B cell (primary cell): ENCODE data around the gene VAMP8. TPM values are rescaled to one million over a fixed set of nuclear protein-coding genes. Genes with fewer than 3 reads are reported as not detected.

Source experiments
- ATAC-seq: fragments of 200-7000 bp; cut with Tn5 transposase; one replicate; pipeline ENCODE4 v1.10.0; 2021; ENCODE audit warnings: low read depth, mild to moderate bottlenecking, moderate number of reproducible peaks, moderate library complexity
- CTCF ChIA-PET: fragments of 350-600 bp; sonication (Branson Sonifier 250); formaldehyde crosslinking; loops from one replicate; lab custom pipeline; 2021; ENCODE audit warnings: antibody characterized with exemption, inconsistent platforms; lab: Charles Lee
- POLR2A ChIA-PET: fragments of 350-600 bp; sonication (Branson Sonifier 250); formaldehyde crosslinking; loops from one replicate; lab custom pipeline; 2021; ENCODE audit warnings: antibody characterized with exemption; lab: Charles Lee
- DNase-seq: peaks from one replicate; pipeline ENCODE4 v3.0.0; 2013
- H2AFZ ChIP-seq: 2 replicates; pipeline ENCODE4 v1.6.1; 2012; ENCODE audit warnings: mild to moderate bottlenecking, low read depth, low read length; ENCODE audit not compliant: insufficient read depth, poor library complexity, severe bottlenecking
- H3K27ac ChIP-seq, 2 donors: 1 replicate in 1 of 2; 2 replicates in 1 of 2; pipeline ENCODE4 v1.5.1; 2012 to 2013; ENCODE audit warnings: low read length in 2 of 2, mild to moderate bottlenecking in 2 of 2, moderate library complexity in 1 of 2
- H3K27me3 ChIP-seq, 4 experiments: fragments of 200-600 bp in 1 of 4; sonication (generic) in 1 of 4; replicated peaks in 1 of 4; 1 replicate in 2 of 4; 2 replicates in 2 of 4; pipeline versions ENCODE4 v1.6.1 to v1.7.0; 2013 to 2016; ENCODE audit warnings: low read length in 3 of 4, mild to moderate bottlenecking in 2 of 4, mixed read lengths in 1 of 4, moderate library complexity in 1 of 4; ENCODE audit not compliant: insufficient read depth in 4 of 4, control insufficient read depth in 3 of 4; ENCODE audit errors: control extremely low read depth in 1 of 4
- H3K36me3 ChIP-seq, 2 experiments: replicated peaks in 1 of 2; 1 replicate in 1 of 2; 2 replicates in 1 of 2; pipeline versions ENCODE4 v1.6.1 to v1.7.1; 2013; ENCODE audit warnings: low read length in 1 of 2; ENCODE audit not compliant: insufficient read depth in 2 of 2, control insufficient read depth in 1 of 2; ENCODE audit errors: control extremely low read depth in 1 of 2, extremely low read depth in 1 of 2
- H3K4me1 ChIP-seq, 2 donors: fragments of 200-600 bp in 1 of 2; sonication (generic) in 1 of 2; 1 replicate in 1 of 2; 2 replicates in 1 of 2; pipeline versions ENCODE4 v1.5.1 to v1.6.1; 2013 to 2017; ENCODE audit warnings: low read length in 2 of 2; ENCODE audit not compliant: control insufficient read depth in 2 of 2, insufficient read depth in 2 of 2
- H3K4me2 ChIP-seq: replicated peaks from 2 replicates; pipeline ENCODE3; 2012; ENCODE audit warnings: mild to moderate bottlenecking, low read depth, low read length; ENCODE audit not compliant: poor library complexity, severe bottlenecking
- H3K4me3 ChIP-seq, 5 experiments: fragments of 200-600 bp in 1 of 5; sonication (generic) in 1 of 5; 1 replicate in 3 of 5; 2 replicates in 2 of 5; pipeline versions ENCODE4 v1.5.1 to v1.7.0; 2011 to 2016; ENCODE audit warnings: low read length in 4 of 5, mild to moderate bottlenecking in 4 of 5, low read depth in 2 of 5, control low read depth in 1 of 5, moderate library complexity in 1 of 5; ENCODE audit not compliant: insufficient read depth in 1 of 5; ENCODE audit errors: control extremely low read depth in 1 of 5, extremely low read depth in 1 of 5
- H3K79me2 ChIP-seq: fragments of 200-600 bp; sonication (generic); one replicate; pipeline ENCODE4 v1.6.0; 2016; ENCODE audit warnings: low read length; ENCODE audit not compliant: control insufficient read depth, insufficient read depth
- H3K9ac ChIP-seq: fragments of 200-600 bp; sonication (generic); 2 replicates; pipeline ENCODE4 v1.6.1; 2017; ENCODE audit warnings: mild to moderate bottlenecking, low read length, moderate library complexity
- H3K9me3 ChIP-seq, 3 donors: one replicate each; pipeline versions ENCODE4 v1.6.1 to v1.7.1; 2013; ENCODE audit warnings: low read length in 2 of 3; ENCODE audit not compliant: control insufficient read depth in 2 of 3, insufficient read depth in 1 of 3; ENCODE audit errors: control extremely low read depth in 1 of 3
- H4K20me1 ChIP-seq: 2 replicates; pipeline ENCODE4 v1.6.0; 2012; ENCODE audit warnings: mild to moderate bottlenecking, low read length; ENCODE audit not compliant: insufficient read depth, control insufficient read depth, poor library complexity, severe bottlenecking
- H3K27ac Mint-ChIP-seq: one replicate; pipeline ENCODE4 v1.8.0; 2021; ENCODE audit warnings: mixed read lengths
- H3K27me3 Mint-ChIP-seq: one replicate; pipeline ENCODE4 v1.8.0; 2021; ENCODE audit warnings: mixed read lengths
- H3K4me1 Mint-ChIP-seq: one replicate; pipeline ENCODE4 v1.8.0; 2021; ENCODE audit warnings: mixed read lengths
- H3K4me3 Mint-ChIP-seq: one replicate; pipeline ENCODE4 v1.8.0; 2021; ENCODE audit warnings: mixed read lengths
- H3K9me3 Mint-ChIP-seq: one replicate; pipeline ENCODE4 v1.8.0; 2022; ENCODE audit warnings: mixed read lengths; ENCODE audit not compliant: insufficient read depth
- EZH2 ChIP-seq: IDR thresholded peaks from 2 replicates; pipeline ENCODE4 v1.6.1; 2012; ENCODE audit warnings: borderline replicate concordance, low read depth, mild to moderate bottlenecking, moderate library complexity, low read length; ENCODE audit not compliant: insufficient read depth, poor library complexity, severe bottlenecking
- WGBS: methylation state at CpG from one replicate; pipeline ENCODE4 v1.1.5; 2013; ENCODE audit warnings: missing lambda C conversion rate; ENCODE audit not compliant: insufficient coverage; 5-methylcytosine and 5-hydroxymethylcytosine counted together
- intact Hi-C: fragments of 100-400 bp; cut with micrococcal nuclease; formaldehyde crosslinking; loops from one replicate; pipeline ENCODE4 v1.10.0; 2022
- polyA plus RNA-seq: library from polyadenylated mRNA; depleted of rRNA; stranded (reverse); fragments of >200 nt; gene quantifications from 2 replicates; pipeline ENCODE4 v1.2.3, GENCODE V29; 2012
- total RNA-seq, 2 donors: library from RNA; stranded (reverse); fragments of 120-200 nt in 1 of 2; gene quantifications; 1 replicate in 1 of 2; 2 replicates in 1 of 2; pipeline versions ENCODE4 v1.2.3 to v1.2.4, GENCODE V29; 2013 to 2022
- TF ChIP-seq, protein P1 (sequence below): fragments of 200-600 bp; IDR thresholded peaks from one replicate; pipeline ENCODE4 v1.8.0; 2022; ENCODE audit warnings: antibody characterized with exemption, mild to moderate bottlenecking

VAMP8 gene
- total and polyA plus RNA-seq, 2 donors (not counting 1 experiment from before 2014, with no cell fraction given) = 68.7 to 73.8 TPM

DNA sequence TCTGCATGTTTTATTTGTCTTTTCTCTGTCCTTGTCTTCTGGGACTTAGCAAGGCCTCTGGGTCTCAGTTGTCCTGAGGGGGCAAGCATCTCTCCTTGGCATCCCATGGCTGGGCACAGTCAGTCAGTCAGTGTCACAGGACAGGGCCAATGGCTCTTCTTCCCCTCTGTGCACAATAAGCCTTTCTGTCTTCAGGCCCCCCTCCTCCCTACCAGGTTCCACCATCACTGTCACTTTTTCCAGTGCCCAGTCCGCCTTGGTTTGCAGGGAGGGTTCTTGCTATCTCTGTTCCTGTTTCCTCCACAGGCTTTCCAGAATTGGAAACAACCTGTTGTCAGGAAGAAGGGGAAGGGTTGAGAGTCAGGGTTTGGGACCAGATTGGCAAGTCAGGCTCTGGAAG lies 5.1 kb downstream of the VAMP8 start:
- ChIA-PET POLR2A (interaction anchor here (1.4 to 1.5 kb wide), 2 partner anchors 13 to 21 kb away, joined by 3 to 15 read pairs; partner anchors contain the start of genes GGCX and RNF181), CTCF (no interaction called here)
- no peak overlapping the region for H2AFZ ChIP-seq
- no peak for ATAC-seq
- H3K4me3 ChIP-seq = no peak overlapping the region
- Mint-ChIP-seq H3K4me3 (peak overlapping the region; percentile 71), H3K27ac (peak overlapping the region; percentile 46), H3K27me3 (no peaks in the 10 kb centered on the region), H3K9me3 (no peaks in the 10 kb centered on the region), H3K4me1 (peaks cover 61% of the 10 kb centered on the region)
- TF ChIP-seq, protein P1, sequence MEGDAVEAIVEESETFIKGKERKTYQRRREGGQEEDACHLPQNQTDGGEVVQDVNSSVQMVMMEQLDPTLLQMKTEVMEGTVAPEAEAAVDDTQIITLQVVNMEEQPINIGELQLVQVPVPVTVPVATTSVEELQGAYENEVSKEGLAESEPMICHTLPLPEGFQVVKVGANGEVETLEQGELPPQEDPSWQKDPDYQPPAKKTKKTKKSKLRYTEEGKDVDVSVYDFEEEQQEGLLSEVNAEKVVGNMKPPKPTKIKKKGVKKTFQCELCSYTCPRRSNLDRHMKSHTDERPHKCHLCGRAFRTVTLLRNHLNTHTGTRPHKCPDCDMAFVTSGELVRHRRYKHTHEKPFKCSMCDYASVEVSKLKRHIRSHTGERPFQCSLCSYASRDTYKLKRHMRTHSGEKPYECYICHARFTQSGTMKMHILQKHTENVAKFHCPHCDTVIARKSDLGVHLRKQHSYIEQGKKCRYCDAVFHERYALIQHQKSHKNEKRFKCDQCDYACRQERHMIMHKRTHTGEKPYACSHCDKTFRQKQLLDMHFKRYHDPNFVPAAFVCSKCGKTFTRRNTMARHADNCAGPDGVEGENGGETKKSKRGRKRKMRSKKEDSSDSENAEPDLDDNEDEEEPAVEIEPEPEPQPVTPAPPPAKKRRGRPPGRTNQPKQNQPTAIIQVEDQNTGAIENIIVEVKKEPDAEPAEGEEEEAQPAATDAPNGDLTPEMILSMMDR = no peak
- no peak for TF ChIP-seq EZH2
- no peak for DNase-seq
- no peak overlapping the region for H3K4me2 ChIP-seq
- H3K27ac ChIP-seq = no peak overlapping the region
- peaks cover 7% of the 10 kb centered on the region for H4K20me1 ChIP-seq
- H3K27me3 ChIP-seq = no peaks in the 10 kb centered on the region
- no CpG with 5 or more reads among the region's 1 CpG for WGBS
- intact Hi-C loops = no loop called here
- peaks cover 50% of the 10 kb centered on the region for H3K79me2 ChIP-seq
- peaks cover 0 to 23% of the 10 kb centered on the region in 2 experiments for H3K36me3 ChIP-seq
- peaks cover 37 to 57% of the 10 kb centered on the region in 2 donors for H3K4me1 ChIP-seq
- no peaks in the 10 kb centered on the region for H3K9me3 ChIP-seq
- H3K9ac ChIP-seq = no peak overlapping the region

DNA sequence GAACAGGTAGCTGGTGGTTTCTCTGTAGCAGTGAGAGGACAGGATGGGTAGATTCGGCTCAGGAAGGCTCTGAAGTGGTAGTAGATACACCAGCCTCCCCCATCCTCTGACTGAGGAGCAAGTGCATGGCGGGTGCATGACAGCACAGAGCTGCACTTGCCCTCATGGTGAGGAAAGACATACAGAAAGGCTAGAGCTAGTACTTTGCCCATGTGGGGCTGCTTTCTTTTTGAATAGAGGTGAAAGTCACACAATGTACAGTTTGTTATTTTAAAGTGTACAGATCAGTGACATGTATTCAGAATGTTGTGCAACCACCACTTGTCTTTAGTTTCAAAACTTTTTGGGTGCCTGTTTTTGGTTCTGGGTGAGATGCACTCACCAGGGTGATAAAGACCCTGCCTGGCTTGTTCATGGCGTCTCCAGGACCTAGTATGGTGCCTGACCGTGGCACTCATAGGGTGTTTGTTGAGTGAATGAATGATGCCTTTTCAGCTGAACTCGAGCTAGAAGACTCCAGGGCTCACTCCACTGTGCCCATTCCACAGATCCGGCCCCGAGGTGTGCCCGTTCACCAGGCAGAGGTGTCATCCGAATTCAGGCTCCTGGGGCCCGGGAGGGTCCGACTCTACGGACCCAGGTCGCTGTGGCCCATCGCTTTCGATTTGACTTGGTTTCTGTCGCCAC lies 6.4 kb downstream of the VAMP8 start:
- Histone ChIP-seq H3K4me2 (peak overlapping the region; percentile 89), H3K27ac (peak overlapping the region in 1 of 2 donors; percentile 64), H3K36me3 (peaks cover 0 to 23% of the 10 kb centered on the region in 2 experiments), H3K4me1 (peaks cover 37 to 54% of the 10 kb centered on the region in 2 donors), H3K79me2 (peaks cover 37% of the 10 kb centered on the region), H3K4me3 (peak overlapping the region in 4 of 5 experiments; percentile 51 to 70 (median 64)), H2AFZ (peak overlapping the region; percentile 80), H3K9ac (peak overlapping the region; percentile 68), H3K27me3 (no peaks in the 10 kb centered on the region), H4K20me1 (peaks cover 7% of the 10 kb centered on the region), H3K9me3 (no peaks in the 10 kb centered on the region)
- intact Hi-C loops = loop anchor here (1.0 kb wide), 1 partner anchor 46 kb away; no protein-coding TSS in a partner anchor
- peak overlapping the region; percentile 90 for H3K4me3 Mint-ChIP-seq
- no peak for DNase-seq
- TF ChIP-seq, protein P1 = no peak
- no peak for TF ChIP-seq EZH2
- H3K4me1 Mint-ChIP-seq = peaks cover 57% of the 10 kb centered on the region
- 18% methylated on average over 14 of the region's 16 CpGs for WGBS
- H3K27ac Mint-ChIP-seq = peak overlapping the region; percentile 81
- ChIA-PET CTCF (interaction anchor here (2.5 kb wide), 1 partner anchor 12 kb away, joined by 11 read pairs; the partner anchor contains the start of gene RNF181), POLR2A (interaction anchor here (1.4 to 1.9 kb wide), 3 partner anchors 12 to 22 kb away, joined by 3 to 15 read pairs (median 8); partner anchors contain the start of genes GGCX and RNF181)
- ATAC-seq = no peak
- H3K9me3 Mint-ChIP-seq = no peaks in the 10 kb centered on the region
- no peaks in the 10 kb centered on the region for H3K27me3 Mint-ChIP-seq
